Activated T-cell treated with anti-CD3 and anti-CD28 coated beads for 48 hours (primary cell): ENCODE measurements around the gene AHNAK2.

Experiments
- DNase-seq: peaks from one replicate; pipeline ENCODE4 v3.0.0-alpha.2; 2020; ENCODE audit warnings: low read depth

Gene AHNAK2

GRCh38 chr14:105011312-105011990, 33.3 kb upstream of the AHNAK2 start:
- no peak for DNase-seq

- no peak for DNase-seq
Measured at GRCh38 chr14:105010891-105011291, 32.7 kb upstream of the AHNAK2 start.

- no peak for DNase-seq
Measured at GRCh38 chr14:105010106-105010505, 31.9 kb upstream of the AHNAK2 start.

GRCh38 chr14:105007593-105008264, 29.6 kb upstream of the AHNAK2 start:
- no peak for DNase-seq

GRCh38 chr14:105006831-105007592, 28.8 kb upstream of the AHNAK2 start:
- no peak for DNase-seq

DNA sequence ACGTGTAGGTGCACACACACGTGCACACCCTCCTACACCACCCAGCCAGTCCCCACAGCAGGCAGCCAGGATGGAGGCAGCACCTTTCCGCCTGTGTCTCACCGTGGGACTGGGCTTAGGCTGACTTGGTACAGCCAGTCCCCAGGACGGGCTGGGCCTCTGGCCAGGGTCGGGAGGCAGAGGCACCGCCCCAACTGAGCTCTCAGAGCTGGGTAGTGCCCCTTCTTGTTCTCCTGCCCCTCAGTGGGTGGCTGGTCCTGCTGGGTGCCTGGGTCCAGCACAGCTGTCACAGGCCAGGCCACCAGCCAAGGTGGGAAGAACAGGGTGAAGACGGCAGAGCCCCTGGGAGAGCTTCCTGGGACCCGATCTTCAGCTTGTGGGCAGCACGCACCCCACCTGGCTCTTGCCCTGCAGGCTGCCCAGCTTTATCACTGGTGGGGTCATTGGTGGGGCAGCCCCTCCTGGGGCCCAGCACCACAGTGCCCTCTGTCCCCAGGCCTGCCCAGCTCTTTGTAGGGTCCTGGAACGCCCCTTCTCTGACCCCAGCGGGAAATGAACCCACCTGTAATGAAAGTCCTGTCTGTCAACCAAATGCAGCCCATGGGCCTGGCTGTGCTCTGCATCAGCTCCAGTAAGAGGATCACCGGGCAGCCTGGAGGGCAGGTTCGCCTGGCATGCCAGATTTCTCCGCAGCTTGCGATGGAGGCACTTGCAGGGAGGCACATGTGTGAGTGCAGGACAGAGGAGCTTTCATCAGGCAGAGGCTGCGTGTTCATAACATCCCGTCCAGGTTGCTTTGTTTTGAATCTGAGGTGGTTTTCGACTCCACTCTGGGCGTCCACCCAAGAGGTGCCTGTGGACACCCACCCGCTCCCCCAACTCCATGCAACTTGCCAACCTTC, 28.0 kb upstream of the AHNAK2 start:
- DNase-seq, result no peak

DNA sequence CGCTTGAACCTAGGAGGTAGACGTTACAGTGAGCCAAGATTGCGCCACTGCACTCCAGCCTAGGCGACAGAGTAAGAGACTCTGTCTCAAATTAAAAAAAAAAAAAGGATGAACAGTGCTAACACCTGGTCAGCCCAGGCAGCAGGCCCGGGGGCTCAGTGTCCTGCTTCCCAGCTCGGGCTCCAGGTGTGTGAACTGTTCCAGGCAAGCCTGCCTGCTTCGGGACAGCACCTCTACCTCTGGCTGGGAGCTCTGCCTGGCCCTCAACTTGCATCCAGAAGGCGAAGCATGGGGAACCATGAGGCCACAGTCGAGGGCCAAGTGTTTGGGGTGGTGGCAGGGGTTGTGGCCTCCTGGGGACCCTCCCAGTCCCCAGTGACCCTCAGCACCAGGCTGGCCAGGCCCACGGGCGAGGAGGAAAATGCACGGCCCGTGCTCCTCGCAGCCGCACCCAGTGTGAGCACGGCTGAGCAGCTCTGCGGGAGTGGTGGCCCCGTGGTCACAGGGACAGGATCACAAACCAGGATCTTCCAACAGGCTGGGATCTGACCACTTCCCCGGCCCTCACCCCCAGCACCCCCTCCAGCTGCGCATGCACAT, 27.3 kb upstream of the AHNAK2 start:
- DNase-seq, result no peak

DNA sequence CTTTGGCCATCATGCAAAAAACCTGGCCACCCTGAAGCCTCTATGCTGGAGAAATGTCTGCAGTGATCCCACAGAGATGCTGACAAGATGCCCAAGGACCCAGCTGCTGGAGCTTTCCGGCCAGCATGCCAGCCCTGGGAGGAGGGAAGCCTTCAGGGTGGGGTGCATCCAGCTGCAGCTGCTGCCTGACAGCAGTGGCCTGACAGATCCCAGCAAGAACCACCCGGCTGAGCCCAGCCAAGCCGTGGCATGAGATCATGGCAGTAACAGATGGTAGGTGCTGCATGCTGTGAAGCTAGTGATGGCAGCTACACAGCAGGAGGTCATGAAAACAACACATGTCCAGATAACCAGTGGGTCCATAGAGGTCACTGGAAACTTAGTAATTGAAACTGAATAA, 21.2 kb upstream of the AHNAK2 start:
- DNase-seq, result no peak

DNA sequence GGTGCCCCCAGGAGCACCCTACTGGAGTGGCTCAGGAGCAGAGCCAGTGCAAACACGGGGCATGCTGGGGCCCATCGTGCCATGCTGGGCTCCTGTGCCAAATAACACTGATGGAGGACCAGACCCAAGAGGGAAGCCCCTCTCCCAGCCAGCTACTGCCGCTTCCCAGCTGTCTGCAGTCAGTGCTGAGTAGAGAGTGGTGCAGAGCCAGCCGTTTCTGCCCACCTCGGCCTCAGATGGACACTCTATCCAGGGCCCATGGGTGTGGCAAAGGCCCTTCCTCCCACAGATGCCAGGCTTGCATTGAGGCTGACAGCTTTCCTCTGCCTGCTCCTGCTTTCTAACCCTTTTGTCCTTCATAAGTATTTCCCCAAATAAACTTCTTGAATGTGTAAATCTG, 20.6 kb upstream of the AHNAK2 start:
- DNase-seq, result no peak

- DNase-seq, result no peak
Measured at GRCh38 chr14:104996483-104996882, 18.3 kb upstream of the AHNAK2 start.

- no peak for DNase-seq
Measured at GRCh38 chr14:104996032-104996431, 17.9 kb upstream of the AHNAK2 start.

- DNase-seq, result no peak
Measured at GRCh38 chr14:104994978-104995377, 16.8 kb upstream of the AHNAK2 start.

DNA sequence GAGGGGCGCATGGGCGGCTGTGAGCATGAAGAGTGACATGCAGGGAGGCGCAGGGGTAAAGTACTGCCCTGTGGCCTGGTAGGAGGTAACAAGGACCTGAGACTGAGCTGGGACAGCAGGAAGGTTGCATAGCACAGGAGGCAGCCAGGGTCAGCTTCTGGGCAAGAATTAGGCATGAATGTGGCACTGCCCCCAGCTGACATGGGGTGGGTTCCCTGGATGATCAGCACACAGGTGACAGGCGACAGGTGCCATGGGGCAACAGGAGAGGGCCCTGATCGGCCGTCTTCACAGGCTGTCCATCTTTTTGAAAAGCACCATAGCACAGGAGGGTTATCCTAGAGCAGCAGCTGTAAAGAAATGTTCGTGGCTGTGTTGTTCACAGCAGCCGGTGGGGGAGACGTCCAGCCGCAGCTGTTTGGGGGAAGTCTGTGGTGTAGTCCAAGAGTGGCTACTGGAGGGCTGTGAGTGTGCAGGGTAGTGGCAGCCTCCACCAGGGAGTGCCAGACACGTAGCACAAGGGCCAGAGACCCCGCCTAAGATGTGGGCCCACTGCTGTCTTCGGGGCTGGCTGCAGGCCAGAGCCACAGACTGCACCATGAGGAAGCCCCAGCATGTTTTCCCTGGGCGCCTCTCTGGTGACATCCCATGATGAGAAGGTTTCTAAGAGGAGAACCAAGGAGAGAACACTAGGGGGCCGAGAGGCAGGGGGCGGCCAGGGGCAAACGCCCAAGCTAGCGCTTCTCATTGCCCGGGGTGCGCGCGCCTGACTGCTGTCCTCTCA, 15.8 kb upstream of the AHNAK2 start:
- no peak for DNase-seq

GRCh38 chr14:104993306-104993705, 15.1 kb upstream of the AHNAK2 start:
- no peak for DNase-seq

GRCh38 chr14:104992501-104992900, 14.3 kb upstream of the AHNAK2 start:
- DNase-seq, result no peak

GRCh38 chr14:104991896-104992230, 13.7 kb upstream of the AHNAK2 start:
- DNase-seq, result no peak

GRCh38 chr14:104989951-104990303, 11.8 kb upstream of the AHNAK2 start:
- DNase-seq, result no peak

DNA sequence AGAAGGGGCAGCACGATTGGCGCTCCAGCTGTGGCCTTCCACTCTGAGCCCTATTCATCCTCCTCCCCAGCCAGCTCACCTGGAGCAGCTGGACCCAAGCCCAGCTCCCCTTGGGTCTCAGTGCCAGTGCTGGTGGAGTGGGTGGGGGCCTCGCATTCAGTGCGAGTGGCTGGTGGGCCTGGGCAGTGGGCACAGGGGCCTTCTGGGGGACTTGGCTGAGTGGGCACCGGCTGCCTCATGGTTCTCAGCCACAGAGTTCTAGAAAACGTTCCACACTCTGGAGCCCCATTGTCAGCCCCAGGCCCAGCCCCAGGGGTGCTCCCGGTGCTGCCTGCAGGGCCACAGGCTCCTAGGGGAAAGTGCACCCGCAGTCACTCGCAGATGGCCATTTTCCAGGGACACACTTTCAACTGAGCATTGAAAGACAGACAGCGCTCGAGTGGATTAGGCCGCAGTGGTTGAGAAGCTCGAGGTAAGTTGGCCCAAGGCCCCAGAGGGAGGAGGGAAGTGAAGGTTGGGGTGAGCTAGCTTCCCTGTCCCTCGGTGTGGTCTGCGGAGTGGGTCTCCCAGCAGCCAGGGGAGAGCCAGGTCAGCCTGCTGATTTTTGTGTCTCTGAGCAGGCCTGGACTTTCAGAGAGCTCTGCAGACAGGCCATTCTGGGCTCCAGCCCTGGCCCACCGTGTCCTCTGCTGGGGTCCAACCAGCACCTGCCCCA, 11.2 kb upstream of the AHNAK2 start:
- no peak for DNase-seq

GRCh38 chr14:104986487-104987164, 8.5 kb upstream of the AHNAK2 start:
- DNase-seq, result no peak
